ENCODE data around the gene PPP1R12B. TPM values are rescaled to one million over a fixed set of nuclear protein-coding genes. Genes with fewer than 3 reads are reported as not detected.

The PPP1R12B gene
- total and polyA plus RNA-seq, 2 experiments from 2014 or later: 13.2 to 13.8 TPM

- H3K4me2 ChIP-seq: no peak overlapping the region
- peaks cover 9% of the 10 kb centered on the region for H3K27me3 Mint-ChIP-seq (ENCODE audit: insufficient read depth, low read depth, poor library complexity)
- H3K79me2 ChIP-seq (replicated peaks; ENCODE audit: insufficient read depth): no peaks in the 10 kb centered on the region
- no peaks in the 10 kb centered on the region for H3K27me3 ChIP-seq (ENCODE audit: insufficient read depth)
- TF ChIP-seq EZH2 (IDR thresholded peaks at IDR 0.05; ENCODE audit: low read depth, unreplicated experiment) (no peak), CREB1 (CRISPR knock-in tag; IDR thresholded peaks at IDR 0.05; ENCODE audit: low read depth) (no peak), EZH2phosphoT487 (IDR thresholded peaks at IDR 0.05; ENCODE audit: unreplicated experiment) (no peak), STAT1 (IDR thresholded peaks at IDR 0.05; ENCODE audit: unreplicated experiment) (no peak), NANOG (IDR thresholded peaks at IDR 0.05; ENCODE audit: borderline replicate concordance) (no peak), ZNF462 (CRISPR knock-in tag; IDR thresholded peaks at IDR 0.05) (no peak), ZNF331 (CRISPR knock-in tag; IDR thresholded peaks at IDR 0.05; ENCODE audit: low read depth) (no peak), POLR2AphosphoS5 (IDR thresholded peaks at IDR 0.05; ENCODE audit: low read depth) (no peak), REST (IDR thresholded peaks at IDR 0.05; ENCODE audit: unreplicated experiment) (no peak), CTCF (conservative IDR thresholded peaks at IDR 0.05; ENCODE audit: low read depth in 2 of 2) (no peak)
- H3K36me3 ChIP-seq (ENCODE audit: insufficient read depth): no peaks in the 10 kb centered on the region
- H4K20me1 ChIP-seq (replicated peaks; ENCODE audit: insufficient read depth): no peaks in the 10 kb centered on the region; the same call in 1 of the 2 replicates
- H3K4me3 ChIP-seq: no peak overlapping the region
- no peaks in the 10 kb centered on the region for H3F3A ChIP-seq (replicated peaks; ENCODE audit: low read depth)
- H3K4me3 Mint-ChIP-seq: no peak overlapping the region
- H3K27ac Mint-ChIP-seq: no peak overlapping the region
- H3K4me1 Mint-ChIP-seq: peaks cover 3% of the 10 kb centered on the region; the same call in 2 of the 3 replicates
- no peaks in the 10 kb centered on the region for H3K4me1 ChIP-seq (ENCODE audit: insufficient read depth)
- no peak overlapping the region for H3K27ac ChIP-seq (ENCODE audit: low read depth)
- H3K36me3 Mint-ChIP-seq (ENCODE audit: low read depth): peaks cover 8% of the 10 kb centered on the region; the same call in 2 of the 3 replicates
- no peak; the same call in 2 of the 3 replicates for ATAC-seq
- no peaks in the 10 kb centered on the region for H3K9me3 Mint-ChIP-seq
- H3K9me2 ChIP-seq (ENCODE audit: insufficient read depth): no peaks in the 10 kb centered on the region
- DNase-seq (ENCODE audit: low spot score): no peak
- no peak overlapping the region for H2AFZ ChIP-seq
These were observed 252.0 kb downstream of the PPP1R12B start for GRCh38 chr1:202600432-202601041.
